Panc1 (cell line): ENCODE data around the gene MRPL40. TPM values are rescaled to one million over a fixed set of nuclear protein-coding genes. Genes with fewer than 3 reads are reported as not detected.

Experiments
- ATAC-seq: fragments of 200-7000 bp; cut with Tn5 transposase; 2 replicates; pipeline ENCODE4 v1.9.1; 2020; ENCODE audit warnings: mild to moderate bottlenecking, moderate library complexity
- BruUV-seq: library from RNA; stranded (reverse); fragments of 400-500 nt; replicated peaks from 2 replicates; lab custom pipeline; 2021; lab: Mats Ljungman, UMichigan
- CTCF ChIA-PET: fragments of 300-600 bp; sonication (Branson Sonifier 250); formaldehyde crosslinking; loops from one replicate; lab custom pipeline; 2022; ENCODE audit warnings: antibody characterized with exemption; lab: Charles Lee
- POLR2A ChIA-PET: fragments of 300-600 bp; sonication (Branson Sonifier 250); formaldehyde crosslinking; loops from one replicate; lab custom pipeline; 2022; ENCODE audit warnings: antibody characterized with exemption; lab: Charles Lee
- DNase-seq: peaks from one replicate; pipeline ENCODE4 v3.0.0-alpha.2; 2010; ENCODE audit warnings: low read depth, low spot score
- H3K27ac ChIP-seq: 2 replicates; pipeline ENCODE4 v1.5.1; 2011; ENCODE audit warnings: mild to moderate bottlenecking, low read length, inconsistent platforms
- H3K27me3 ChIP-seq: fragments of 200-500 bp; sonication (Bioruptor generic); 2 replicates; pipeline ENCODE4 v1.6.0; 2014; ENCODE audit warnings: low read length, inconsistent platforms; ENCODE audit not compliant: control insufficient read depth, insufficient read depth
- H3K36me3 ChIP-seq: fragments of 200-500 bp; sonication (Bioruptor generic); 2 replicates; pipeline ENCODE4 v1.5.1; 2014; ENCODE audit warnings: inconsistent platforms, mild to moderate bottlenecking, low read length, moderate library complexity; ENCODE audit not compliant: control insufficient read depth, insufficient read depth
- H3K4me1 ChIP-seq: 2 replicates; pipeline ENCODE4 v1.5.1; 2011; ENCODE audit warnings: inconsistent platforms, mild to moderate bottlenecking, low read length, moderate library complexity; ENCODE audit not compliant: control insufficient read depth, insufficient read depth
- H3K4me3 ChIP-seq, 2 experiments: 2 replicates each; pipeline ENCODE4 v1.5.1; 2011 to 2012; ENCODE audit warnings: low read depth in 2 of 2, low read length in 2 of 2, mild to moderate bottlenecking in 2 of 2, inconsistent platforms in 1 of 2, moderate library complexity in 1 of 2
- H3K9me3 ChIP-seq: fragments of 200-500 bp; sonication (Bioruptor generic); 2 replicates; pipeline ENCODE4 v1.5.1; 2014; ENCODE audit warnings: low read depth, mild to moderate bottlenecking, inconsistent platforms, low read length, moderate library complexity; ENCODE audit not compliant: control insufficient read depth, insufficient read depth
- POLR2AphosphoS5 ChIP-seq: IDR thresholded peaks from 2 replicates; pipeline ENCODE4 v1.6.1; 2012; ENCODE audit warnings: mild to moderate bottlenecking, low read depth, low read length, moderate library complexity
- SIN3A ChIP-seq: IDR thresholded peaks from 2 replicates; pipeline ENCODE4 v1.6.1; 2012; ENCODE audit warnings: low read depth, mild to moderate bottlenecking, low read length, moderate library complexity, borderline replicate concordance; ENCODE audit not compliant: insufficient read depth
- in situ Hi-C: cut with HindIII; loops from 2 replicates; pipeline ENCODE4 v1.10.0; 2016; ENCODE audit warnings: low sequenced_read_pairs, low pct_unique_long_range_greater_than_20kb
- intact Hi-C: fragments of 100-400 bp; cut with micrococcal nuclease; formaldehyde crosslinking; loops from one replicate; pipeline ENCODE4 v1.10.0; 2022; ENCODE audit not compliant: unreplicated experiment
- total RNA-seq: library from RNA; stranded (reverse); gene quantifications from one replicate; pipeline ENCODE4 v1.2.1, GENCODE V29; 2021; ENCODE audit not compliant: unreplicated experiment

The MRPL40 gene
- total RNA-seq, 1 experiment from 2014 or later = 36.3 TPM

GRCh38 chr22:19483481-19484244 lies 51.3 kb downstream of the MRPL40 start:
- intact Hi-C loops (no loop called here), in situ Hi-C loops (no loop called here)
- Histone ChIP-seq H3K4me1 (no peaks in the 10 kb centered on the region), H3K4me3 (no peak overlapping the region), H3K27ac (no peak overlapping the region), H3K9me3 (no peaks in the 10 kb centered on the region), H3K27me3 (no peaks in the 10 kb centered on the region), H3K36me3 (peaks cover 3% of the 10 kb centered on the region)
- no TSS peak for BruUV-seq
- TF ChIP-seq POLR2AphosphoS5 (no peak), SIN3A (no peak)
- ATAC-seq (no peak), DNase-seq (no peak)
- CTCF ChIA-PET = no interaction called here
- POLR2A ChIA-PET = no interaction called here

Other genes with a start within 250 kb of the MRPL40 start
- gene CLTCL1, start 140.8 kb upstream of the MRPL40 start, total RNA-seq = 11.9 TPM
- 23.8 TPM for gene HIRA, start 812 bp upstream of the MRPL40 start, total RNA-seq
- gene C22orf39, start 15.2 kb downstream of the MRPL40 start, total RNA-seq = 20.5 TPM
- 82.8 TPM for gene UFD1, start 46.6 kb downstream of the MRPL40 start, total RNA-seq
- gene CDC45, start 47.4 kb downstream of the MRPL40 start, total RNA-seq = 26.1 TPM
- gene CLDN5, start 91.9 kb downstream of the MRPL40 start, total RNA-seq = 0.18 TPM